Middle frontal gyrus (tissue), 1 donor: ENCODE data around the gene CCNF.
"Not testable (repeated sequence)": the region's sequence is repeated elsewhere in the genome, so short reads cannot be mapped to it uniquely, and the experiment has no call there.

Source experiments
- DNase-seq: peaks from one replicate; pipeline ENCODE4 v3.0.0-alpha.2; 2015; ENCODE audit warnings: low spot score; ENCODE audit errors: extremely low spot score

CCNF gene

GRCh38 chr16:2427526-2427925 lies 1.7 kb upstream of the CCNF start:
- DNase-seq: no peak

DNA sequence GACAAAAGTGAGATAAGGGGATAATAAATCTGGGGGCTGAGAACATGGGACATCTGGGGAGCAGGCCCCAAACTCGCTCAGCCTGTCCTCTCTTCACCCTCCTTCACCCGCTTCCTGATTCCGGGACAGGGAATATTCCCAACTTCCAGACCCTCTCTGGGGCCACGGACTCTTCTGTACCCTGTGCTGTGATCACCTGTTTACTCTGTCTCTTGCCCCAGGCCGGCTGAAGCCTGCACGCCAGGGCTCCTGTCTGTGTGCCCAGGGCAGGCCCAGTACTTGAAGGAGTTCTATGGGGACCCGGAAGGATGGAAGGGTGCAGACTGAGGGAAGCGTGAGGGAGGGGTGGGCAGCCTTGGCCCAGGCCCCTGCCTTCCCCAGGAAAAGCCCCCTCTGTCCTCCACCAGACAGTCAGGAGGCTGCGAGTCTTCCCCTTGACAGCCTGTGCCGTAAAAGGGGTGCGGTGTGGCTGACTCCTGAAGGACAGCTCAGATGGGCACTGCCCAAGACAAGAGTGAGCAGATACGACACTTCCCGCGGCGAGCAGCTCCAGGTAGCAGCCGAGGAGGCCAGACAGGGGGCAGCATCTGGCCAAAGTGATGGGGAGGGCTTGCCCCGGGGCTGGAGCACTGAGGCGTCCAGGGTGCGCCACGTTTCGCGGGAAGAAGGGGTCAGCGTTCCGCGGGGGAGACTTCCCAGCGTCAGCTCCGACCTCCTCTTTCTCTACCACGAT lies 1.0 kb upstream of the CCNF start:
- no peak for DNase-seq

DNA sequence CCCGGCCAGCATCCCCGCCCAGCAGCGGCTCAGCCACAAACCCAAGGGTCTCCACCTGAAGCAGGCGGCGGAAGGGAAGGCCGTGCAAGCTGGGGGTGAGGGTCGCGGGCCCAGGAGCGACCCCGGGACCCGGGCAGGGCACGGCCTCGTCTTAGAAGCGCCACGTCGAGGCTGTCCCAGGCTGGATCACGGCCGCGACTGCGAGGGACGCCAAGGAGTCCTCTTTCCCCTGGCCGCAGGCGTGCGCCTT lies 538 bp upstream of the CCNF start:
- DNase-seq: no peak

- DNase-seq: no peak
Observed at GRCh38 chr16:2429771-2430663, 770 bp downstream of the CCNF start.

GRCh38 chr16:2432286-2432685 lies 3.0 kb downstream of the CCNF start:
- no peak for DNase-seq

DNA sequence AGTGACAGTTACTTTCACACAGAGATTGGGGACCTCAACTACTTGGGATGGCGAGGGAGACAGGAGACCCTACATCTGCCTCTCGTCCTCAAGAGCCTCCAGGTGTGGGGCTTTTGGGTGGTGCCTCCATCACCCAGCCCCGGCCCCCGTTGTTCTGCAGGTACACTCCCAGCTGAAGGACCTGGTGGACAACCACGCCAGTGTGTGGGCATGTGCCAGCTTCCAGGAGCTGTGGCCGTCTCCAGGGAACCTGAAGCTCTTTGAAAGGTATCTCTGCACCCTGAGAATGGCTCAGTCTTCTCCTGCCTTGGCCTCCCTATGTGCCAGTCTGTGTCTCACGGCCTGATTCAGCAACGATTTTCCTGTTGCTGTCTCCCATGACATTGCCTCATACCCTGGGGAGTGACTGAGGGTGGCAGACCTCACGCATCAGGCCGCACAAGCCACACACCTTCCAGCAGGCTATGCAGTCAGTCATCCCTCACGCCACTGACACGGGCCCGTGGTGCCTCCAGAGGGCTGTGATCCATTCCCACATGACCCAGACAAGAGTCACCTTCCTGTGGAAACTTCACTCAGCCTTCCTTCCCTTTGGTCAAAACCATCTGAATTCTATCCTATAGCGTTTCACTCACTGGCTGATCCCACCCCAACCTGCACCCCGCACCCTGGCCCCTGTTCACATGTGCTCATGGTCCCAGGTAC lies 3.7 kb downstream of the CCNF start:
- no peak for DNase-seq

GRCh38 chr16:2435236-2435635 lies 6.0 kb downstream of the CCNF start:
- not testable (repeated sequence) for DNase-seq

- DNase-seq: no peak
Observed at GRCh38 chr16:2436110-2436509, 6.9 kb downstream of the CCNF start.

GRCh38 chr16:2437032-2437790 lies 8.0 kb downstream of the CCNF start:
- no peak for DNase-seq

DNA sequence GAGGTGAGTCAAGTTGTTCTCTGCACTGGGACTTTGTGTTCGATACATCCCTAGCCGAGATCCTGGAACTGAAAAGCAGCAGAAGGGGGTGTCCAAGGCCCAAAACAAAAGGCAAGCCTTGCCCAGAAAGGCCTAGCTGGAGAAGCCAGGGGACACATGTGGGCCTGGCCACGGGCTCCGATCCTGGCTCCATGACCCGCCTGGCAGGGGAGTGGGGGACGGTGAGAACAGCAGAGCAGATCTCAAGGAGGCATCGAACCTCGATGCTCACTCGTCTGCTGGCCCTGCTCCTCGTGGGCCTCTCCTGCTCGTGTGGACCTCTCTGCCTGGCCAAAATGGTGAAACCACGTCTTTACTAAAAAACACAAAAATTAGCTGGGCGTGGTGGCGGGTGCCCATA lies 8.9 kb downstream of the CCNF start:
- no peak for DNase-seq

DNA sequence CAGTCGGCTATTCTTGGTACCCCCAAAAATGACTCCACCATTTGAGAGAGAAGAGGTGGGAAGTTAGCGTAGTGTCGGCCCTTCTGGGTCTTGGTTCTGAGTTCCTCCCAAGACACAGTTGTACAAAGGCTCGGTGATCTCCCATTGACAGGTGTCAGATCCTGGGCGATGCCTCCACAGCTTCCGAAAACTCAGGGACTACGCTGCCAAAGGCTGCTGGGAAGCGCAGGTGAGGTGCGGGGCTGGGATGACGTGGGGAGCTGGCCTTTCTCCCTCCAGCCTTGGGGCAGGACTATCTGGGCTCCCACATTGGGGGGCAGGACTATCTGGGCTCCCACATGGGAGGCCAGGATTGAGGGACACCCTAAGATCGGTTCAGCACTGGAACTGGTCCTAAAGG lies 10.4 kb downstream of the CCNF start:
- DNase-seq: no peak

DNA sequence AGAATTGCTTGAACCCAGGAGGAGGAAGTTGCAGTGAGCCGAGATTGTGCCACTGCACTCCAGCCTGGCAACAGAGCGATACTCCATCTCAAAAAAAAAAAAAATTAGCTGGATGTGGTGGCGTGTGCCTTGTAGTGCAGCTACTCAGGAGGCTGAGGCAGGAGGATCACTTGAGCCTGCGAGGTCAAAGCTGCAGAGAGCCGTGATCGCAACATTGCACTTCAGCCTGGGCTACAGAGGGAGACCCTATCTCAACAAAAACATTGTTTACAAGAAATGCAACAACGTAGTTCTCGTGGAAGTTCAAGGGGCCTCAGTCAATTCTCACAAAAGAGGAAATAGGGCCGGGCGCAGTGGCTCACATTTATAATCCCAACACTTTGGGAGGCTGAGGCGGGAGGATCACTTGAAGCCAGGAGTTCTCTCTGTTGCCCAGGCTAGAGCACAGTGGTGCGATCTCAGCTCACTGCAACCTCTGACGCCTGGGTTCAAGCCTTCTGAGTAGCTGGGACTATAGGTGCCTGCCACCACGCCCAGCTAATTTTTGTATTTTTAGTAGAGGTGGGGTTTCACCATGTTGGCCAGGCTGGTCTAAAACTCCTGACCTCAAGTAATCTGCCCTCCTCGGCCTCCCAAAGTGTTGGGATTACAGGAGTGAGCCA lies 12.0 kb downstream of the CCNF start:
- DNase-seq: not testable (repeated sequence)

DNA sequence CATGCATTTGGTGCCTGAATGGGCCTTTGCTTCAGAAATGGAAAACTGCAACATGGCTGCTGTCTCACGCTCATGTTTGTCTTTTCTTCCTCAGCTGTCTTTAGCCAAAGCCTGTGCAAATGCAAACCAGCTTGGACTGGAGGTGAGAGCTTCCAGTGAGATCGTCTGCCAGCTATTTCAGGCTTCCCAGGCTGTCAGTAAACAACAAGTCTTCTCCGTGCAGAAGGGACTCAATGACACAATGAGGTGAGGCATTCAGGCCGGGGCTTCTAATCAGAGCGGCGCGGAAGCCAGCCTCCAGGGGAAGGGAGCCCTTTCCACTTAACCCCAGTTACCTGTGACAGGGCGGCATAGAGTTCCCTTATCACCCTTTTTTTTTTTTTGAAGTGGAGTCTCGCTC lies 14.3 kb downstream of the CCNF start:
- DNase-seq: no peak

DNA sequence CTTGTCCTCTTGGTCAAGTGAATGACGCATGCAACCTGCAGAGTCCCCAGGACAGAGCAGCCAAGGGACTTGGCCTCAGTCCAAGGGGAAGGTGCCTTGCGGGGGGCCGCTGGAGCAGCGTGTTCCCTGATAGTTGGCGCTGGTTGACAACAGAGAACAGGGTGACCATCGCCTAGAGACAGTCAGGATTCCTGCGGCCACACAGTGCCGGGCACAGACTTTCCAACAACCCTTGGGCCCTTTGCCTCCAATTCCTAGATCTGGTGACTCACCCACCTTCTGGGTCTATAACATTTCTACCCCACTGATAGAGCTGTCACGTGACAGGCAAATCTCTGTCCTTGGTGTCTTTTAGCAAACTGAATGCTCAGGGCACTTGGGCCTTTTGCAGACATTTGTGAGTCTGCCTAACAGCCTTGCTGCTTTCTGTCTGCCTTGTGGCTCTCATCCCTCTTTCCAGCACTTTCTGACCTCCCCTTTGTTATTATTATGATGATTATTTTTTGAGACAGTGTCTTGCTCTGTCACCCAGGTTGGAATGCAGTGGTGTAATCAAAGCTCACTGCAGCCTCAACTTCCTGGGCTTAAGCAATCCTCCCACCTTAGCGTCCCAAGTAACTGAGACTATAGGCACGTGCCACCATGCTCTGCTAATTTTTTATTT lies 18.8 kb downstream of the CCNF start:
- DNase-seq: no peak

- DNase-seq: no peak
Observed at GRCh38 chr16:2449118-2449517, 19.9 kb downstream of the CCNF start.

GRCh38 chr16:2450535-2450934 lies 21.3 kb downstream of the CCNF start:
- no peak for DNase-seq

GRCh38 chr16:2450975-2451381 lies 21.7 kb downstream of the CCNF start:
- no peak for DNase-seq

- no peak for DNase-seq
Observed at GRCh38 chr16:2451851-2452320, 22.6 kb downstream of the CCNF start.

- no peak for DNase-seq
Observed at GRCh38 chr16:2452650-2453049, 23.4 kb downstream of the CCNF start.

- no peak for DNase-seq
Observed at GRCh38 chr16:2455081-2455845, 26.0 kb downstream of the CCNF start.
